H9 (cell line): ENCODE measurements around the gene USP9X. TPM values are rescaled to one million over a fixed set of nuclear protein-coding genes. Genes with fewer than 3 reads are reported as not detected.

Source experiments
- DNase-seq: peaks from one replicate; pipeline ENCODE4 v3.0.0-alpha.2; 2017
- H2AFZ ChIP-seq: one replicate; pipeline ENCODE4 v1.6.1; 2013; ENCODE audit warnings: mild to moderate bottlenecking, low read length, control low read depth, moderate library complexity
- H2AK5ac ChIP-seq: 2 replicates; pipeline ENCODE4 v1.6.1; 2013; ENCODE audit warnings: low read length, control low read depth, mixed read lengths; ENCODE audit not compliant: insufficient read length
- H2BK120ac ChIP-seq: one replicate; pipeline ENCODE4 v1.6.1; 2013; ENCODE audit warnings: low read depth, mild to moderate bottlenecking, low read length, control low read depth, inconsistent platforms; ENCODE audit not compliant: poor library complexity, severe bottlenecking
- H2BK12ac ChIP-seq: 2 replicates; pipeline ENCODE4 v1.6.1; 2013; ENCODE audit warnings: low read length, control low read depth, mixed read lengths, low read depth; ENCODE audit not compliant: insufficient read length
- H2BK15ac ChIP-seq: 2 replicates; pipeline ENCODE4 v1.6.1; 2013; ENCODE audit warnings: low read depth, low read length, control low read depth
- H2BK20ac ChIP-seq: one replicate; pipeline ENCODE4 v1.6.1; 2013; ENCODE audit warnings: low read depth, mild to moderate bottlenecking, low read length, control low read depth, inconsistent platforms; ENCODE audit not compliant: poor library complexity, severe bottlenecking
- H2BK5ac ChIP-seq: 2 replicates; pipeline ENCODE4 v1.6.1; 2013; ENCODE audit warnings: low read length, control low read depth, mixed read lengths; ENCODE audit not compliant: insufficient read length
- H3K14ac ChIP-seq: 2 replicates; pipeline ENCODE4 v1.6.1; 2013; ENCODE audit warnings: low read length, control low read depth; ENCODE audit not compliant: insufficient read depth
- H3K18ac ChIP-seq: 2 replicates; pipeline ENCODE4 v1.6.1; 2013; ENCODE audit warnings: low read depth, mild to moderate bottlenecking, mixed read lengths, low read length, control low read depth; ENCODE audit not compliant: insufficient read length
- H3K23ac ChIP-seq: 2 replicates; pipeline ENCODE4 v1.6.1; 2013; ENCODE audit warnings: low read length, control low read depth, mixed read lengths, low read depth; ENCODE audit not compliant: insufficient read length
- H3K23me2 ChIP-seq: 2 replicates; pipeline ENCODE4 v1.6.1; 2013; ENCODE audit warnings: low read depth, mild to moderate bottlenecking, mixed read lengths, low read length, control low read depth; ENCODE audit not compliant: insufficient read length, poor library complexity, severe bottlenecking
- H3K27ac ChIP-seq: 2 replicates; pipeline ENCODE4 v1.5.1; 2013; ENCODE audit warnings: low read length, control low read depth, mixed read lengths, low read depth; ENCODE audit not compliant: insufficient read length
- H3K27me3 ChIP-seq: 2 replicates; pipeline ENCODE4 v1.6.1; 2013; ENCODE audit warnings: low read length, control low read depth, inconsistent platforms; ENCODE audit not compliant: insufficient read depth
- H3K4ac ChIP-seq: 2 replicates; pipeline ENCODE4 v1.6.1; 2013; ENCODE audit warnings: low read depth, mild to moderate bottlenecking, control low read depth, inconsistent platforms, low read length, moderate library complexity
- H3K4me1 ChIP-seq: 2 replicates; pipeline ENCODE4 v1.6.1; 2013; ENCODE audit warnings: low read length, control low read depth, inconsistent platforms; ENCODE audit not compliant: insufficient read depth
- H3K4me2 ChIP-seq: 2 replicates; pipeline ENCODE4 v1.6.1; 2013; ENCODE audit warnings: low read length, control low read depth, mixed read lengths; ENCODE audit not compliant: insufficient read length, insufficient read depth
- H3K56ac ChIP-seq: 2 replicates; pipeline ENCODE4 v1.6.1; 2013; ENCODE audit warnings: low read depth, mild to moderate bottlenecking, mixed read lengths, low read length, control low read depth; ENCODE audit not compliant: insufficient read length
- H3K79me1 ChIP-seq: 2 replicates; pipeline ENCODE4 v1.6.1; 2013; ENCODE audit warnings: low read depth, mild to moderate bottlenecking, moderate library complexity, low read length, control low read depth, inconsistent platforms; ENCODE audit not compliant: insufficient read depth, poor library complexity, severe bottlenecking
- H3K79me2 ChIP-seq: 2 replicates; pipeline ENCODE4 v1.6.1; 2013; ENCODE audit warnings: low read length, control low read depth, inconsistent platforms; ENCODE audit not compliant: insufficient read depth
- H3K9ac ChIP-seq: 2 replicates; pipeline ENCODE4 v1.6.1; 2013; ENCODE audit warnings: low read length, control low read depth, mixed read lengths; ENCODE audit not compliant: insufficient read length; ENCODE audit errors: extremely low read depth
- H3K9me3 ChIP-seq: one replicate; pipeline ENCODE4 v1.6.1; 2013; ENCODE audit warnings: low read depth, low read length, inconsistent platforms; ENCODE audit not compliant: control insufficient read depth
- H3T11ph ChIP-seq: one replicate; pipeline ENCODE4 v1.6.1; 2013; ENCODE audit warnings: mild to moderate bottlenecking, low read length, control low read depth, inconsistent platforms
- H4K20me1 ChIP-seq: one replicate; pipeline ENCODE4 v1.6.1; 2013; ENCODE audit not compliant: control insufficient read depth, insufficient read length, insufficient read depth
- H4K5ac ChIP-seq: 2 replicates; pipeline ENCODE4 v1.6.1; 2013; ENCODE audit warnings: low read depth, mild to moderate bottlenecking, mixed read lengths, low read length, control low read depth; ENCODE audit not compliant: insufficient read length
- H4K8ac ChIP-seq: replicated peaks from 2 replicates; pipeline ENCODE4 v1.6.1; 2013; ENCODE audit warnings: low read length, control low read depth, mixed read lengths, low read depth; ENCODE audit not compliant: insufficient read length
- H4K91ac ChIP-seq: 2 replicates; pipeline ENCODE4 v1.6.1; 2013; ENCODE audit warnings: low read depth, mild to moderate bottlenecking, moderate library complexity, mixed read lengths, low read length, control low read depth; ENCODE audit not compliant: insufficient read length
- H3K27ac Mint-ChIP-seq, 3 experiments: 2 replicates in 2 of 3; 3 replicates in 1 of 3; pipeline ENCODE4 v1.8.0; 2020 to 2021; ENCODE audit warnings: mixed read lengths in 3 of 3, mild to moderate bottlenecking in 1 of 3, moderate library complexity in 1 of 3
- H3K27me3 Mint-ChIP-seq: 2 replicates; pipeline ENCODE4 v1.8.0; 2021; ENCODE audit warnings: low read depth, mild to moderate bottlenecking, moderate library complexity, mixed read lengths
- H3K36me3 Mint-ChIP-seq, 3 experiments: 2 replicates in 2 of 3; 3 replicates in 1 of 3; pipeline ENCODE4 v1.8.0; 2020 to 2021; ENCODE audit warnings: low read depth in 3 of 3, mixed read lengths in 3 of 3; ENCODE audit not compliant: insufficient read depth in 1 of 3
- H3K4me1 Mint-ChIP-seq, 2 experiments: 2 replicates each; pipeline ENCODE4 v1.8.0; 2020; ENCODE audit warnings: mixed read lengths in 2 of 2
- H3K4me3 Mint-ChIP-seq, 2 experiments: 2 replicates in 1 of 2; 3 replicates in 1 of 2; pipeline ENCODE4 v1.8.0; 2020 to 2021; ENCODE audit warnings: mild to moderate bottlenecking in 2 of 2, mixed read lengths in 2 of 2, moderate library complexity in 1 of 2
- H3K9me3 Mint-ChIP-seq, 2 experiments: 2 replicates in 1 of 2; 3 replicates in 1 of 2; pipeline ENCODE4 v1.8.0; 2020; ENCODE audit warnings: mild to moderate bottlenecking in 2 of 2, mixed read lengths in 2 of 2, moderate library complexity in 1 of 2
- CTCF ChIP-seq: fragments of 200-600 bp; sonication (generic); conservative IDR thresholded peaks from 3 replicates; pipeline ENCODE4 v1.8.0; 2021; ENCODE audit warnings: antibody characterized with exemption, mild to moderate bottlenecking
- WGBS: extraction: QIAGEN DNeasy Blood & Tissue Kit; methylation state at CpG from one replicate; pipeline ENCODE4 v1.1.7; 2013; ENCODE audit warnings: missing lambda C conversion rate, low lambda C conversion rate, mixed read lengths; ENCODE audit not compliant: insufficient read length; ENCODE audit errors: extremely low coverage; 5-methylcytosine and 5-hydroxymethylcytosine counted together
- total RNA-seq: library from RNA; stranded (reverse); gene quantifications from 2 replicates; pipeline ENCODE4 v1.2.1, GENCODE V29; 2021

The USP9X gene
- total RNA-seq, 1 experiment from 2014 or later = 284 TPM

GRCh38 chrX:41100819-41101218, 15.6 kb downstream of the USP9X start:
- H2AFZ ChIP-seq = no peak overlapping the region
- no peak overlapping the region for H2BK120ac ChIP-seq
- peaks cover 78% of the 10 kb centered on the region for H3K79me2 ChIP-seq
- H3K18ac ChIP-seq = no peak overlapping the region
- no peak overlapping the region for H4K5ac ChIP-seq
- peaks cover 47 to 50% of the 10 kb centered on the region in 2 experiments for H3K9me3 Mint-ChIP-seq
- no peak overlapping the region for H3T11ph ChIP-seq
- H3K14ac ChIP-seq = no peak overlapping the region
- H3K4me2 ChIP-seq = no peak overlapping the region
- no peak overlapping the region for H2BK5ac ChIP-seq
- H3K9ac ChIP-seq = no peak overlapping the region
- H3K4me1 Mint-ChIP-seq = peaks cover 38 to 68% of the 10 kb centered on the region in 2 experiments
- H3K27ac ChIP-seq = no peak overlapping the region
- H3K9me3 ChIP-seq = no peaks in the 10 kb centered on the region
- no peak overlapping the region for H4K8ac ChIP-seq
- TF ChIP-seq CTCF = no peak
- H3K36me3 Mint-ChIP-seq = peaks cover 6 to 47% (median 41%) of the 10 kb centered on the region in 3 experiments; a peak in 5 of 7 replicates
- no peaks in the 10 kb centered on the region for H3K23me2 ChIP-seq
- no peak overlapping the region for H2BK20ac ChIP-seq
- H3K4ac ChIP-seq = no peak overlapping the region
- H2BK12ac ChIP-seq = no peak overlapping the region
- H3K4me3 Mint-ChIP-seq = no peak overlapping the region
- no peak overlapping the region for H2BK15ac ChIP-seq
- no peak overlapping the region for H2AK5ac ChIP-seq
- no peaks in the 10 kb centered on the region for H3K79me1 ChIP-seq
- no peaks in the 10 kb centered on the region for H3K27me3 ChIP-seq
- peaks cover 4% of the 10 kb centered on the region for H3K4me1 ChIP-seq
- no peak for DNase-seq
- H4K20me1 ChIP-seq = no peaks in the 10 kb centered on the region
- peaks cover 2% of the 10 kb centered on the region; the same call in 1 of the 2 replicates for H3K27me3 Mint-ChIP-seq
- H3K27ac Mint-ChIP-seq = no peak overlapping the region
- no peak overlapping the region for H3K56ac ChIP-seq
- H4K91ac ChIP-seq = no peak overlapping the region
- no CpG with 5 or more reads among the region's 4 CpGs for WGBS
- H3K23ac ChIP-seq = no peak overlapping the region
